ENCODE measurements around the gene GRIN2A.

DNA sequence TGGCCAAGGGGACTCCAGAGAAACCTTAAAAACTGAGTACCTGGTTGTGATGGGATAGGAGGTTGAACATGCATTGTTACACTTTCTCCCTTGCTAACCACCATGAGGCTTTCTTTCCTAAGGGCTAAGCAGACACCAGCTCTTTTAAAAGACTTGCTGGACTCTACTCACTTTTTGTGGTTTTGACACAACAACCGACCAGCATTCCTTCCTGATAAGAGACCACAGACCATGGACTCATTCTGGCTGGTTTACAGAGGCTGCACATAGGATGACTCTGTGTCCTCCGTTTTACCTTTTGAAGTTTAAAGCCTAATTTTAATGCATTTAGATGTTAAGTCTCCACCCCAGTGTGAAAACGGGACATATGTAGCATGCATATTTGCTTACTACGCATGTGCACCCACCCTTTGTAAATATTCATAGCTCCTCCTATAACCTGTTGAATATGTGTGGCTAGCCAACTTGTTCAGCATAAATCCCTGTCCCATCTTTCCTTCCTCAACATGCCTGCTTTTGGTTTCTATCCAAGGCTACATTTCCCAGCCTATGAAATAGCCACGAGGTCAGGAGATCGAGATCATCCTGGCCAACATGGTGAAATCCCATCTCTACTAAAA is 475.9 kb downstream of the GRIN2A start:
- TF ChIP-seq EZH2 (IDR thresholded peaks at IDR 0.05; ENCODE audit: low read depth, low read length, severe bottlenecking) (no peak), RAD21 (IDR thresholded peaks at IDR 0.05 in 1 of 2, conservative IDR thresholded peaks at IDR 0.05 in 1 of 2; ENCODE audit: low read depth in 2 of 2, low read length in 2 of 2) (no peak), POLR2A (IDR thresholded peaks at IDR 0.05; ENCODE audit: control extremely low read depth in 1 of 2, low read depth in 2 of 2, low read length in 2 of 2) (no peak)
